Activated B cell treated with CpG ODN at 0.5 μM for 24 hours (primary cell): ENCODE data around the gene SETD5. TPM values are rescaled to one million over a fixed set of nuclear protein-coding genes. Genes with fewer than 3 reads are reported as not detected.

Experiments used
- ATAC-seq: fragments of 200-7000 bp; cut with Tn5 transposase; one replicate; pipeline ENCODE4 v1.10.0; 2021; ENCODE audit warnings: low read depth, mild to moderate bottlenecking, moderate library complexity
- CTCF ChIA-PET: fragments of 350-600 bp; sonication (Branson Sonifier 250); formaldehyde crosslinking; loops from one replicate; lab custom pipeline; 2021; ENCODE audit warnings: antibody characterized with exemption; lab: Charles Lee
- POLR2A ChIA-PET: fragments of 350-600 bp; sonication (Branson Sonifier 250); formaldehyde crosslinking; loops from one replicate; lab custom pipeline; 2021; ENCODE audit warnings: antibody characterized with exemption; lab: Charles Lee
- DNase-seq: peaks from one replicate; pipeline ENCODE4 v3.0.0; 2022
- H3K27ac Mint-ChIP-seq: one replicate; pipeline ENCODE4 v1.8.0; 2020; ENCODE audit warnings: mixed read lengths
- H3K27me3 Mint-ChIP-seq: one replicate; pipeline ENCODE4 v1.8.0; 2021; ENCODE audit warnings: mixed read lengths
- H3K36me3 Mint-ChIP-seq: one replicate; pipeline ENCODE4 v1.8.0; 2021; ENCODE audit warnings: low read depth, mixed read lengths
- H3K4me1 Mint-ChIP-seq: one replicate; pipeline ENCODE4 v1.8.0; 2021; ENCODE audit warnings: mixed read lengths
- H3K4me3 Mint-ChIP-seq: one replicate; pipeline ENCODE4 v1.8.0; 2020; ENCODE audit warnings: mild to moderate bottlenecking, mixed read lengths
- H3K9me3 Mint-ChIP-seq: one replicate; pipeline ENCODE4 v1.8.0; 2020; ENCODE audit warnings: mixed read lengths
- intact Hi-C: fragments of 100-400 bp; cut with micrococcal nuclease; formaldehyde crosslinking; loops from one replicate; pipeline ENCODE4 v1.15.1; 2024
- total RNA-seq: library from RNA; stranded (reverse); gene quantifications from 2 replicates; pipeline ENCODE4 v1.2.3, GENCODE V29; 2022
- TF ChIP-seq, protein P1 (sequence below): fragments of 200-600 bp; IDR thresholded peaks from one replicate; pipeline ENCODE4 v1.8.0; 2022; ENCODE audit warnings: antibody characterized with exemption, mild to moderate bottlenecking

The SETD5 gene
- total RNA-seq, 1 donor from 2014 or later: 162 TPM

DNA sequence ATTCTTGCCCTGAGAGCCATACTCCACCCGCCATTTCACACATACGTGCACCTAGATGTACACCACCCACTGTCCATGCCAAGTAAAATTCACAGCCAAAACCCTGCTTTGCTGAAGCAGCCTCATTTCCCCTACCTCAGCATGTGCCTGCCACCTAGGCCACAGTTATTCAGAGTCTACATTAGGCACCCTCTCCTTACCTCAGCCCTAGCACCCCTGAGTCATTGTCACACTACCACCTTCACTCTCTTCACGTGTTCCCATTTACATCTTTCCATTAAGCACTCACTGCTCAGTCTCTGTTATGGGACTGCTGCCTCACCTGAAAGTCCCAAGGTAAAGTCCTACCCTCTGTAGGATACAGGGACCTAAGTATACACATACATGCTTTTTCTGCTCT lies 70.0 kb downstream of the SETD5 start:
- POLR2A ChIA-PET: no interaction called here
- CTCF ChIA-PET: no interaction called here
- Mint-ChIP-seq H3K36me3 (peaks cover 90% of the 10 kb centered on the region), H3K4me1 (no peaks in the 10 kb centered on the region), H3K4me3 (no peak overlapping the region), H3K9me3 (no peaks in the 10 kb centered on the region), H3K27me3 (no peaks in the 10 kb centered on the region), H3K27ac (no peak overlapping the region)
- TF ChIP-seq, protein P1, sequence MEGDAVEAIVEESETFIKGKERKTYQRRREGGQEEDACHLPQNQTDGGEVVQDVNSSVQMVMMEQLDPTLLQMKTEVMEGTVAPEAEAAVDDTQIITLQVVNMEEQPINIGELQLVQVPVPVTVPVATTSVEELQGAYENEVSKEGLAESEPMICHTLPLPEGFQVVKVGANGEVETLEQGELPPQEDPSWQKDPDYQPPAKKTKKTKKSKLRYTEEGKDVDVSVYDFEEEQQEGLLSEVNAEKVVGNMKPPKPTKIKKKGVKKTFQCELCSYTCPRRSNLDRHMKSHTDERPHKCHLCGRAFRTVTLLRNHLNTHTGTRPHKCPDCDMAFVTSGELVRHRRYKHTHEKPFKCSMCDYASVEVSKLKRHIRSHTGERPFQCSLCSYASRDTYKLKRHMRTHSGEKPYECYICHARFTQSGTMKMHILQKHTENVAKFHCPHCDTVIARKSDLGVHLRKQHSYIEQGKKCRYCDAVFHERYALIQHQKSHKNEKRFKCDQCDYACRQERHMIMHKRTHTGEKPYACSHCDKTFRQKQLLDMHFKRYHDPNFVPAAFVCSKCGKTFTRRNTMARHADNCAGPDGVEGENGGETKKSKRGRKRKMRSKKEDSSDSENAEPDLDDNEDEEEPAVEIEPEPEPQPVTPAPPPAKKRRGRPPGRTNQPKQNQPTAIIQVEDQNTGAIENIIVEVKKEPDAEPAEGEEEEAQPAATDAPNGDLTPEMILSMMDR: no peak
- intact Hi-C loops: no loop called here
- ATAC-seq (no peak), DNase-seq (no peak)

DNA sequence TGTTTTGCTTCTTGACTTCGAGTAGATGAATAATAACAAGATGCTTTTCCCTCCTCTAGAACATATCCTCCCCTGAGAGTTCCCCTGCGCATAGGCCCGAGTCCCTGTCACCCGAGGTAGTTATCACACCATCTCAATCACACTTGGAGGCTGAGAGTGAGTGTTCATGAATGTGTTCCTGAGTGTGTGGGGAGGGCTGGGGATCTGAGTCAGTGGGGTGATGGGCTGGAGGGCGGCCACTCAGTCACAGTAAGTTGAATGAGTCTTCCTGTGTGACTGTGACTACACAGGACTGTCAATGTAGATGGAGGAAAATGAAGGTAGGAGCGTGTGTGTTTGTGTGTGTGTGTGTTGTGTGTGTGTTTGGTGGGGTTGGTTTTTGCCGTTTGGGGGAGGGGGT lies 71.0 kb downstream of the SETD5 start:
- Mint-ChIP-seq H3K4me1 (no peaks in the 10 kb centered on the region), H3K27ac (no peak overlapping the region), H3K9me3 (no peaks in the 10 kb centered on the region), H3K36me3 (peaks cover 91% of the 10 kb centered on the region), H3K27me3 (no peaks in the 10 kb centered on the region), H3K4me3 (no peak overlapping the region)
- CTCF ChIA-PET: no interaction called here
- no peak for DNase-seq
- intact Hi-C loops: no loop called here
- no peak for ATAC-seq
- TF ChIP-seq, protein P1: no peak
- POLR2A ChIA-PET: no interaction called here

DNA sequence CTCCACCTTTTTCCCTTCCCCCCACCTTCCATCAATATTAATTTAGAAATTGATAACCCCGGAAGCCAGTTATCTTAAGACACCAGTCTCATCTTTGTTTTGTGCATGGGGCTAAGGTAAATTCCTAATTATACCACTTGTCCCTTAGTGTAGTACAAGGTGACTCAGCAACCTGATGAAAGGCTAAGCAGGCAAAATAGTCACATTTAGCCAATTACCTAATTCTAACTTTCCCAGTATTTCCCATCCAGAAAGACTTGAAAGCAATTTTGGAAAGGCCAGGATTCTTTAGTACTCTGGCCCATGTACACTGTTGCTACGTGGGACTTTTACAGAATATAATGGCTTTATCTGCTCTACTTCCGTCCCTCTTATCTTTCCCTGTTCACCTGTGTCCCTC lies 72.6 kb downstream of the SETD5 start:
- intact Hi-C loops: loop anchor here (5.0 kb wide), 1 partner anchor 33 kb away; no protein-coding TSS in a partner anchor
- Mint-ChIP-seq H3K4me1 (no peaks in the 10 kb centered on the region), H3K27me3 (no peaks in the 10 kb centered on the region), H3K36me3 (peaks cover 92% of the 10 kb centered on the region), H3K27ac (no peak overlapping the region), H3K4me3 (no peak overlapping the region), H3K9me3 (no peaks in the 10 kb centered on the region)
- ChIA-PET POLR2A (no interaction called here), CTCF (no interaction called here)
- ATAC-seq (no peak), DNase-seq (no peak)
- TF ChIP-seq, protein P1: no peak

DNA sequence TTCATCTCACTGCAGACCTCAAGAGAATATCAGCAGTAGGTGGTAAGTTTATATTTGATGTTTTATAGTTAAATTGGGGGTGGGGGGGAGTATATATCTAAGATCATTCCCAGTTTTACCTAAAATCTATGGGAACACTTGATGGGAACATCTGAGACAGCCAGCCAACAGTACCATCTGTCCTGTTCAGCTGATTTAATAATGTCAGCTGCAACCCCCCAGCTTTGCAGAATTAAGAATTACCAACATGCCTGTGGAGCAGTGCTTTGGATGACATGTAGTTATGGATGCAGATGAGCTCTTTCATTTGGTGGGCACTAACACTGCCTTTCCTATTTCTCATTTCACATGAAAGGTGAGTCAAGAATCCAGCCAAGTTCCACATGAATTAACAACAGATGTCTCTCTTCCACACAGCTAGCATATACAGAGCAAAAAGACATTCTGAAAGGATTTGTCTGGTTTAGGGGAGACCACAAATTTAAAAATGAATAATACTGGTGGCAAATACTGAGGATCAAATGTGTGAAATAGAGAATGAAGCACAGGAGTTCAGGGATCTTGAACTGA lies 76.2 kb downstream of the SETD5 start:
- CTCF ChIA-PET: no interaction called here
- DNase-seq (no peak), ATAC-seq (no peak)
- Mint-ChIP-seq H3K27me3 (no peaks in the 10 kb centered on the region), H3K27ac (no peak overlapping the region), H3K9me3 (no peaks in the 10 kb centered on the region), H3K36me3 (peaks cover 93% of the 10 kb centered on the region), H3K4me3 (no peak overlapping the region), H3K4me1 (no peaks in the 10 kb centered on the region)
- POLR2A ChIA-PET: no interaction called here
- TF ChIP-seq, protein P1: no peak
- intact Hi-C loops: loop anchor here (5.0 kb wide), 1 partner anchor 36 kb away; no protein-coding TSS in a partner anchor

DNA sequence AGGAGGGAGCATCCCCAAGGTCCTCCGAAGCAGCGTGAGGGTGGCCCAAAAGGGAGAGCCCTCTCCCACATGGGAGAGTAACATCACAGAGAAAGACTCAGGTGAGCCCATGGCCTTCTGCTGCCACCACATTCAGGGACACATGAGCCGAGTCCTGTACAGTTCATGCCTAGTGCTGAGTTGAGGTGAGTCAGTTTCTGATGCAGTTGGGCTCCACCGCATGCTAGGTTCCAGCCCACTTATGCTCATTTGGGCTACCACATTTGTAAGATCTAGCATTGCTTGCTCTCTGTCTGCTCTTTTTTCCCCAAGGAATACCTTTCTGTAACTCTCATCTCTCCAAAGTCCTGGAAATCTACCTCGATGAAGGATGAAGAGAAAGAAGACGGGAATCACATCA lies 77.1 kb downstream of the SETD5 start:
- no peaks in the 10 kb centered on the region for H3K4me1 Mint-ChIP-seq
- no peak overlapping the region for H3K27ac Mint-ChIP-seq
- no peaks in the 10 kb centered on the region for H3K27me3 Mint-ChIP-seq

More for the DNA sequence above, 77.1 kb downstream of the SETD5 start:
- CTCF ChIA-PET: no interaction called here
- POLR2A ChIA-PET: no interaction called here
- no peaks in the 10 kb centered on the region for H3K9me3 Mint-ChIP-seq
- ATAC-seq: no peak
- no peak overlapping the region for H3K4me3 Mint-ChIP-seq
- DNase-seq: no peak
- TF ChIP-seq, protein P1: no peak
- H3K36me3 Mint-ChIP-seq: peaks cover 92% of the 10 kb centered on the region
- intact Hi-C loops: loop anchor here (5.0 kb wide), 1 partner anchor 37 kb away; no protein-coding TSS in a partner anchor
